GM12865 (cell line): ENCODE data around the gene NR2F1-AS1.

Experiments
- DNase-seq: peaks from one replicate; pipeline ENCODE4 v3.0.0; 2010; ENCODE audit warnings: low read depth
- H3K4me3 ChIP-seq: 2 replicates; pipeline ENCODE4 v1.5.1; 2011; ENCODE audit warnings: mild to moderate bottlenecking, low read depth, low read length, control low read depth
- TF ChIP-seq, protein P1 (sequence below): IDR thresholded peaks from 2 replicates; pipeline ENCODE4 v1.5.1; 2011; ENCODE audit warnings: low read length, control low read depth, low read depth, inconsistent platforms; ENCODE audit not compliant: insufficient read depth; ENCODE audit errors: missing control alignments

NR2F1-AS1 gene

DNA sequence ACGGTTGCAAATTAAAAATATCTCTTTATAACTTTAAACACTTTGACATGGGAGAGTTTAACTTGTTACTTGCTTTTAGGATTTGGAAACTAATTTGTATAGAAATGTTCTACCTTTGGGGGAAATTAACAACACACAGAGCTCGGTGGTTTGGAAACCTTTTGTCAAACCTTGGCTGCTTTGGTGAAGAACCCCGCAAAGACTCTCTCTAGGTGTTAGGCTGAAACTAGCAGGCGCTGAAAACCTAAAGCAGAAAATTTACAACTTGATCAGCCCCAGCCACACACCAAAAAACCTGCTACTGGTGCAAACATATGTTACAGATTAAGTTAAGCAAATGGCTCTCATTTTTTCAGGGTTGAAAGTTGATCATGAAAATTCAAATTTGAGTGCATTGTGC lies 27.8 kb upstream of the NR2F1-AS1 start:
- no peak for DNase-seq
- no peak overlapping the region for H3K4me3 ChIP-seq
- TF ChIP-seq, protein P1, sequence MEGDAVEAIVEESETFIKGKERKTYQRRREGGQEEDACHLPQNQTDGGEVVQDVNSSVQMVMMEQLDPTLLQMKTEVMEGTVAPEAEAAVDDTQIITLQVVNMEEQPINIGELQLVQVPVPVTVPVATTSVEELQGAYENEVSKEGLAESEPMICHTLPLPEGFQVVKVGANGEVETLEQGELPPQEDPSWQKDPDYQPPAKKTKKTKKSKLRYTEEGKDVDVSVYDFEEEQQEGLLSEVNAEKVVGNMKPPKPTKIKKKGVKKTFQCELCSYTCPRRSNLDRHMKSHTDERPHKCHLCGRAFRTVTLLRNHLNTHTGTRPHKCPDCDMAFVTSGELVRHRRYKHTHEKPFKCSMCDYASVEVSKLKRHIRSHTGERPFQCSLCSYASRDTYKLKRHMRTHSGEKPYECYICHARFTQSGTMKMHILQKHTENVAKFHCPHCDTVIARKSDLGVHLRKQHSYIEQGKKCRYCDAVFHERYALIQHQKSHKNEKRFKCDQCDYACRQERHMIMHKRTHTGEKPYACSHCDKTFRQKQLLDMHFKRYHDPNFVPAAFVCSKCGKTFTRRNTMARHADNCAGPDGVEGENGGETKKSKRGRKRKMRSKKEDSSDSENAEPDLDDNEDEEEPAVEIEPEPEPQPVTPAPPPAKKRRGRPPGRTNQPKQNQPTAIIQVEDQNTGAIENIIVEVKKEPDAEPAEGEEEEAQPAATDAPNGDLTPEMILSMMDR = no peak

DNA sequence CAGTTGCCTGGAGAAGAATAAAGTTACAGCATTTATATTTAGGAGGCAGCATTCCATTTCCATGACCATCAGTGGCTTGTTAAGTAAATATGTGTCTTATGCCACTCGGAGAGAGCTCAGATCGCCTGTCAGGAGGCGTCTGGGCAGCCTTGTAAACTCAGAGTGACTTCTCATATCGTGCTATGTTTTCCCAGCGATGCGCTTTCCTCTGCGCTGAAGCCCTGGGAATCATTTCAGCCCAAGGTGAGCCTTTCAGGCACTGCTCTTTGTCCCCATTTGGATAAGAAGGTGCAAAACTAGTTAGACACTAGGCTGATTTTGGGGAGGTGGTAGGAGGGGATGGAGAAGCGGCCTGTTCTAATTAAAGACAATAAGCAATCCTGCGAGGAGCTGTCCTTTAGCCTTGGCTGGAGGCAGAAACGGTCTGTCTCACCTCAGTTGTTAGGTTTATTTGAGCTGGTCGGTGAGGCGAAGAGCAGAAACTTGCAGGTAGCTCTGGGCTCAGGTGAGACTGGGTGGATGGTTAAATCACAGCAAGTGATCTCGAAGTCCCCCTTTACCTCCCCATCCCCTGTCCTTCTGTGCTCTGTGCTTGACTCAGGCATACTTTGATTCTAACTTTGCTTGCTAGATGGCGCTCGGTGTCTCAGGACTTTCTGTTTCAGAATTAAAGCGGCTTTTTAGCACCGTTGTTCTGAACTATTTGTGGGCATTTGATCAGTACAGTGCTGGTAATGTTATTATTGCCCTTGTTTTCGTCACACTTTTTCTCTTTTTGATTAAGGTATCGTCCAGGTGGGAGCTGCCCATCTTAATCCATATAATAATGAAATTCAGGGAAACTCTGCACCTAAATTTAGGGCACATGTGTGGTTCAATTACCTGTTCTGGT lies 26.6 kb upstream of the NR2F1-AS1 start:
- TF ChIP-seq, protein P1 = peak; percentile 48
- DNase-seq = peak; percentile 53
- H3K4me3 ChIP-seq = no peak overlapping the region

DNA sequence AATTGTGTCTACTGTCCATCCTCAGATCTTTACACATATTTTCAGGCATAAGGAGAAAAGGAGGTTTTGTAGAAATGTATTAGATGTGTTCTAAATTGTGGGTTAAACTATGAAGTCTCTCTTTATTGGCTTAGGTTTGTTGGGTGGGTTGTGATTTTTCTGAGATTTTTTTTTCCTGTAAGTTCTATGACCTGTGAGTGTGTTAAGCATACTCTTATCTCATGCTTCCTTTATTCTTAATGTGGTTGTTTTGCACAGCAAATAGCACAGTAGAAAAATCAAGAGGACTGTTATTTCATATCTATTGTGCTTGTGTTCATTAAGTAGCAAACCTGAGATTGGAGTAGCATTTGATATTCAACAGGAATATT lies 25.3 kb upstream of the NR2F1-AS1 start:
- TF ChIP-seq, protein P1 = no peak
- H3K4me3 ChIP-seq = no peak overlapping the region
- DNase-seq = no peak

DNA sequence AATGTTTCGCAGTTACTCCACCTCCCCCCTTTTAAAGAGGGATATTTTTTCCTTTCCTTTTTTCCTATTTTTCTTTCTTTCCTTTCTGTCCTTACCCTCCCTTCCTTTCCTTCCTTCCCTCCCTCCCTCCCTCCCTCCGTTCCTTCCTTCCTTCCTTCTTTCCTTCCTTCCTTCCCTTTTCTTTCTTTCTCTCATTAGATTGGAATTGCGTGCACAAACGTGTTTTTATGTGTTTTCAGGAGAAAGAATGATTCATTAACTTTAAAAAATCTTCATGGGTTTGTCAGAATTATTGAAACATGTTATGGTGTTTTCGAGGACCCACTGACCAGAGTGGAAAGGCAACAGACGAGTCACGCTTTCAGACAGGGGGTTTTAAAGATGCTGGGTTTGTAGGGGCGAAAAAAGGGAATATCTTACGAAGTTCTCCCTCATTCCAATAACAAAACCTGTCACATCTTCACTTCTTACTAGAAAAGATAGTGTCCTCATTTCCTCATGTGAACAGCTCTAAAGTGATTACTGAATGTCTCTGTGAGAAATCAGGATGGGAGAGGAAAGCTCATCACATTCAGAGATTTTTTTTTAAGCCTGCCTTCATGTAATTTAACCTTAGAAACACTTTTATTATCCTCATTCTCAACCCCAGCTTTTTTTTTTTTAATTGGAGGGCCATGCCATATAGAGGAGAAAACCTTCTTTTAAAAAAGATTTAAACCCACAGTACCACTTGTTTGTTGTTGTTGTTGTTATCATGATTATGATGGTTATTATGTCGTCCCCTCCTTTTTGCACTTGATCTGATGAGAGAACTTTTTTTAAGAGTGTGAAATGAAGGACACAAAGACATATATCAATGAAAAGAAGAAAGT lies 23.9 kb upstream of the NR2F1-AS1 start:
- no peak for DNase-seq
- TF ChIP-seq, protein P1 = no peak
- no peak overlapping the region for H3K4me3 ChIP-seq

DNA sequence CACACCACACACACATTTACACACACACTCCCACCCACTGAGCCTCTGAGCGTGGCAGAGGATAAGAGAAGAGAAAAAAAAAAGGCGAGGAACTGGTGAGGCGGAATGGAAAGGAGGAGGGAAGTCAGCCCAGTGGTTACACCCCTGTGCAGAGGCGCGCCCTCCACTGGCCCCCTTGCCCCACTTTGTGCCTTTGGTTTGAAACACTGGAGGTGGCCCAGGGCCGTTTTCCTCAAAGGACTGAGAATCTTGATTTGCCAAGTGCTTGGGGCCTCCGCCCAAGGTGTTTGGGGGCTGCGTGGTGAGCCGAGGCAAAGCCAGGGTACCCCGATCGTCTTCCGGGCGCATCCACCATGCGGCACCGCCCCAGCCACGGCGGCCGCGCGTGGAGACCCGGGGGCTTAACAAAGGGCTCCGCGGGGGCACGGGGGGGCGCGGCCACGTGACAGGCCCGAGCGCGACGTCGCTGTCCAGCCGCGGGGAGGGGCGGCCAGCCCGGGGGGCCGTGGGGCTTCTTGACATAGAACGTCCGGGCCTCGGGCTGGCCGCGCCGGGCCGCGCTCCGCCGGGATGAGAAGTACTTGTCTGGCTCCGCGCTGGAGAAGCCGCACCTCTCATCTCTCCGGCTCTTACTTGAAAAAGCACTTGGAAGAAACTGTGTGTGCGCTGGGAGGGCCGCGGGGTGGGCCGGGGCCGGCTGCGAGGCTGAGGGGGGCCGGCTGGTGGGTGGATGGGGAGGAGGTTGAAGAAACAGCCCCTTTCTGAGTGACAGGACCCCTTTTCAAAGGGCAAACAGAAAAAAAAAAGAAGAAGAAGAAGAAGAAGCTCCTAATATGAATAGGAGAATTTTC lies 23.0 kb upstream of the NR2F1-AS1 start:
- no peak overlapping the region for H3K4me3 ChIP-seq
- no peak for DNase-seq
- TF ChIP-seq, protein P1 = no peak

DNA sequence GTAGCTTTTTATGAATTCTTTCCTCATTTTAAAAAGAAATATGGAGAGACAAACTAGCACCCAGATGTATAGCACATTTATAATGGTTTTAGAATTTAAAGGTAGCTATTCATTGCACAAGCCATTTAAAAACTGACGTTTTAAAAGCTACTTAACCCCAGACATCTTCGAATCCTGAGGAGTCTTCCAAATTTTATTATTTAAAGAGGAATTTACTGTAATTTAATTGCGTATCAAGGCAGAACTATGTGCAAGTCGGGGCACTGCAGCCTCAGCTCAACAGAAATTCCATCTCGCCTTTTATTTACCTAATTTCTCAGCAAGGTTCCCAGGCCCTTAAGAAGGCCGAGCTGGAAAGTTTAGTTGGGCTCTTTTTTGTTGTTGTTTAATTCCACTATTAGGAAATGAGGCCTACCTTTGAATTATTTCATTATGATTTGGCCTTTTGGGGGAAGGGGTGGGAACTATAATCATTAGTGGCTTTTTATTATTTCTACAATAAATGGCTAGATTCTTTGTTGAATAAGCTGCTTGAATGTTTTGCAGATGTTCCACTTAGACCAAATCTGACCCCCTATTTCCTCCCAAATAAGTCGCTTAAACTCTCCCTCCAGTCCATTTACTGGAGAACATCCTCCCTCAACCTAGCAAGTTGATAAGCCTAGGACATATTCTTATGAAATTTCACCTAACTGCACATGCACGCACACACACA lies 22.2 kb upstream of the NR2F1-AS1 start:
- no peak overlapping the region for H3K4me3 ChIP-seq
- TF ChIP-seq, protein P1 = no peak
- DNase-seq = no peak
